WI38 (cell line): Measurements from ENCODE around the gene TAF8.

ENCODE experiments used
- H3K4me3 ChIP-seq: 2 replicates; pipeline ENCODE4 v1.5.1; 2011; ENCODE audit warnings: low read depth, mild to moderate bottlenecking, control low read depth, low read length
- TF ChIP-seq, protein P1 (sequence below): IDR thresholded peaks from 2 replicates; pipeline ENCODE4 v1.5.1; 2012; ENCODE audit warnings: low read depth, mild to moderate bottlenecking, control low read depth, low read length

Gene TAF8

GRCh38 chr6:42103216-42103615 lies 52.9 kb downstream of the TAF8 start:
- TF ChIP-seq, protein P1, sequence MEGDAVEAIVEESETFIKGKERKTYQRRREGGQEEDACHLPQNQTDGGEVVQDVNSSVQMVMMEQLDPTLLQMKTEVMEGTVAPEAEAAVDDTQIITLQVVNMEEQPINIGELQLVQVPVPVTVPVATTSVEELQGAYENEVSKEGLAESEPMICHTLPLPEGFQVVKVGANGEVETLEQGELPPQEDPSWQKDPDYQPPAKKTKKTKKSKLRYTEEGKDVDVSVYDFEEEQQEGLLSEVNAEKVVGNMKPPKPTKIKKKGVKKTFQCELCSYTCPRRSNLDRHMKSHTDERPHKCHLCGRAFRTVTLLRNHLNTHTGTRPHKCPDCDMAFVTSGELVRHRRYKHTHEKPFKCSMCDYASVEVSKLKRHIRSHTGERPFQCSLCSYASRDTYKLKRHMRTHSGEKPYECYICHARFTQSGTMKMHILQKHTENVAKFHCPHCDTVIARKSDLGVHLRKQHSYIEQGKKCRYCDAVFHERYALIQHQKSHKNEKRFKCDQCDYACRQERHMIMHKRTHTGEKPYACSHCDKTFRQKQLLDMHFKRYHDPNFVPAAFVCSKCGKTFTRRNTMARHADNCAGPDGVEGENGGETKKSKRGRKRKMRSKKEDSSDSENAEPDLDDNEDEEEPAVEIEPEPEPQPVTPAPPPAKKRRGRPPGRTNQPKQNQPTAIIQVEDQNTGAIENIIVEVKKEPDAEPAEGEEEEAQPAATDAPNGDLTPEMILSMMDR = no peak
- no peak overlapping the region for H3K4me3 ChIP-seq

DNA sequence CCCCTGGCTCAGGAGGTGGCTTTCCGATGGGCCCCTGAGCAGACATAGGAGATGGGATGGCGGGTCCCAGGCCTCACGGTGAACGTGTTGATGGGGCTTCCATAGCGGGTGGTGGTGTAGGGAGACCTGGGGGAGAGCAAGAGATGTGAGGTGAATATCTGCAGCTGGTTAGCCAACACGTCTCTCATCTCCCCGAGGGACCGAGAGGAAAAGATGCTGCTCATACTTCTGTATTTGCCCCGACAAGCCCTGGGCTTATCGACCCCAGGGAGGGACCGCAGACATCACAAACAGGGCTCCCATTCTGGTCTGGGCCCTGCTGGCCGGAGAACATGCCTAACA lies 53.4 kb downstream of the TAF8 start:
- no peak overlapping the region for H3K4me3 ChIP-seq
- TF ChIP-seq, protein P1 = no peak

DNA sequence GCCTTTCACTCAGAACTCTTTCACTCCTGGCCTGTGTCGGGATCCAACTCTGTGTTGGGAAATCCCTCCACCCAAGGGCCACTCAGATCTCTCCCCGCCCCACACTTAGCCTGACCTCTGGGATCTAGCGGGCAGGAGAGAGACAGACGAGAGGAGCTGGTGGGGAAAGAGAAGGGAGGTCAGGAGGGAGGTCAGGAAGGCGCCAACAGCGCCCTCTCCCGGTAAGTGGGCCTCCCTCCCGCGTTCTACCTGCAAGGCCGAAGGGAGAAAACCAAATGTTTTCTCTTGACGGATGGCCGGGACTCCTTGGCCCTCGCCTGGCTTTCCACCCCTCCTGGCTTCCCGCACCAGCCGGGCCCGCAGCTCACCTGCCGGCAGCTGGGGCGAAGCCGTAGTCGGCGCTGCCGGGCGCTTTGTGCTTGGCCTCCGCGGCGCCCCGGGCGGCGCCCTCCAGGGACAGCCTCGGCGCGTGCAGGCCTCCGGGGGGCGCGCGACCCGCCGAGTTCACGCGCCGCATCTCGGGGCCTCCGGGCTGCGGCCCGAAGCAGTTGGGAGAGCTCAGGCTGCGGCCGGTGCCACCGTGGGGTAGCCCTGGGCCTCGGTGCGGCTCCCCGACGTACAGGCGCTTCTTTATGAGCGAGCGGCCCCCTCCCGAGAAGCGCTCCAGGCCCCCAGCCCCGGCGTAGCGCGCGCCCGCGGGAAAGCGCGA lies 53.9 kb downstream of the TAF8 start:
- TF ChIP-seq, protein P1 = no peak
- H3K4me3 ChIP-seq = no peak overlapping the region

DNA sequence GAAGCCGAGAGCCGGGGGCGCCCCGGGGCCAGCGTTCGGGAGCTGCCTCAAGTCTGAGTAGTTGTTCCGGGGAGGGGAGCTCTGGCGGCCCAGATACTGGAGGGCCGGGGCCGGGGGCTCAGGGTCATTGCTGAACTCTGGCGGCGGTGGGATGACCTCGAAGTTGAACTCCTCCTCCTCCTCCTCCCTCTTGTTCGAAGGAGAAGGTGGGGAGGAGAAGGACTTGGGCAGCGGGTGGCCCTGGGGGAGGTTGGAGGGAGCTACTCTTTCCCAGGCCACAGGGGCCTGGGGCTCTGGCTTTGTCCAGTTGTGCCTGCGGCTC lies 54.4 kb downstream of the TAF8 start:
- H3K4me3 ChIP-seq = no peak overlapping the region

DNA sequence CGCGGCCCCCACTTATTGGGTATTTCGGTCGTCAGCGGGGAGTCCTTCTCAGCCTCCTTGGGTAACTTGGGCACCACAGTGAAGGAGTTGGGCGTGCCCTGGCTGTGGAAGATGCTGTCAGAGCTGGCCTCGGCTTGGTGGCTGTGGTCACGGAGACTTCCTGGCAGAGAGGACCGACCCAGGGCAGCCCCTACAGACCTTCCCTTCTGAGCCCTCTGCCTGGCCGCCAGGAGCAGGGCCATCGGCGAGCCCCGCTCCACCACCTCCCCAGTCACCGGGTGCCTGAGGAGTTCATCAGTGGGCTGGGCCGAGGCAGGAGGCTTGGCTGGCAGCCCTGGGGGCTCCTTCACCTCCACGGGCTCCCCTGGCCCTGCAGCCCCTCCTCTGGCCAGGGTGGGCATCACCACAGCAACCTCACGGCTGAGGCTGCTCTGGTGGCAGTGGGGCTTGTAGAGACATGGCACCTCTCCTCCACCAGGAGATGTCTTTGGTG lies 54.9 kb downstream of the TAF8 start:
- H3K4me3 ChIP-seq = no peak overlapping the region
- TF ChIP-seq, protein P1 = no peak

More for the DNA sequence above, 54.4 kb downstream of the TAF8 start:
- TF ChIP-seq, protein P1 = no peak

DNA sequence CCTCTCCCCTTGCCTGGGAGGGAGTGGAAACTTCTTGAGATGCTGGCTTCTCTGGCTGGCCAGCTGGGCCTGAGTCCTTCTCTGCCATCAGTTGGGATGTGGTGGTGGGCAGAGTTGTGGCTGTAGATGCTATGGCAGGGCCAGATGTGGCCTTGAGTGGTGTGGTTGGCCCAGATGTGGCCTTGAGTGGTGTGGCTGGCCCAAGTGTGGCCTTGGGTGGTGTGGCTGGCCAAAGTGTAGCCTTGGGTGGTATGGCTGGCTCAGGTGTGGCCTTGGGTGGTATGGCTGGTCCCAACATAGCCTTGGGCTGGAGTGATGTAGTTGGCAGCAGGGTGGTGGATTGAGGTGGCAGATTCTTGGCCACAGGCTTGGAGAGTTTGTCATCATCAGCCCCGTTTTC lies 55.4 kb downstream of the TAF8 start:
- no peak overlapping the region for H3K4me3 ChIP-seq
- TF ChIP-seq, protein P1 = no peak

GRCh38 chr6:42106112-42107023 lies 56.0 kb downstream of the TAF8 start:
- no peak overlapping the region for H3K4me3 ChIP-seq
- TF ChIP-seq, protein P1 = no peak
